ENCODE results near the gene UFD1. TPM values are rescaled to one million over a fixed set of nuclear protein-coding genes. Genes with fewer than 3 reads are reported as not detected.

Gene UFD1
- total RNA-seq, 1 experiment from 2014 or later, result 57.9 TPM

DNA sequence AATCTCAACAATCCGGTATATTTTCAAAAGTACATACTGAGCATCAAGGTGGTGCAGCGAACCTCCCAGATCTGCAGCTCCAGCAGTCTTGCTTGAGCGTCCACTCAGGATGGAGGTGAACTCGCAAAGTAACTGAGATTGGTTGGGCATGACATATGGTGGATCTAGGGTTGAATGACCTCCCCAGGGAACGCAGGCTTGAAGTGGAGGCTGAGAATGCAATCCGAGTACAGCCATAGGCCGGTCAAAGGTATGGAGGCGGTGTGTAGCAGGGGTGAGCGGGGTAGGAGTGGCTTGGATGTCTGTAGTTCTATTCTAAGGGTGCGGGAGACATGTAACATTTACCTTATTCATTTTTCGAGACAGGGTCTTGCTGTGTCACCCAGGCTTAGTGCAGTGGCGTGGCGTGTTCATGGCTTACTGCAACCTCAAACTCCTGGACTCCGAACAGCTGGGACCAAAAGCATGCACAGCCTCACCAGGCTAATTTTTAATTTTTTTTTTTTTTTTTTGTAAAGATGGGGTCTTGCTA, 30.9 kb downstream of the UFD1 start:
- ChIA-PET CTCF (interaction anchor here (0.6 to 2.8 kb wide), 4 partner anchors 11 to 269 kb away, joined by 3 to 12 read pairs (median 5); partner anchors contain the start of gene SLC25A1), POLR2A (interaction anchor here (0.6 to 2.0 kb wide), 3 partner anchors 17 to 184 kb away, joined by 3 to 13 read pairs (median 4); partner anchors contain the start of genes CDC45, HIRA and MRPL40)
- ATAC-seq (peak; percentile 34), DNase-seq (ENCODE audit: low spot score) (no peak)
- Mint-ChIP-seq H3K27ac (peak overlapping the region; percentile 96), H3K36me3 (peaks cover 30% of the 10 kb centered on the region), H3K27me3 (ENCODE audit: low read depth) (peaks cover 8% of the 10 kb centered on the region), H3K4me3 (peak overlapping the region; percentile 92), H3K9me3 (no peaks in the 10 kb centered on the region), H3K4me1 (peaks cover 16% of the 10 kb centered on the region)
- TF ChIP-seq ZNF671 (CRISPR knock-in tag; IDR thresholded peaks at IDR 0.05) (no peak), EMX1 (CRISPR knock-in tag; IDR thresholded peaks at IDR 0.05) (0 out of 2 replicates have a peak, but pooled peaks have one; percentile 23), TP53 (CRISPR knock-in tag; IDR thresholded peaks at IDR 0.05) (no peak), USF2 (CRISPR knock-in tag; IDR thresholded peaks at IDR 0.05) (no peak), ATF3 (CRISPR knock-in tag; conservative IDR thresholded peaks at IDR 0.05) (no peak)
- TF ChIP-seq, protein P1, sequence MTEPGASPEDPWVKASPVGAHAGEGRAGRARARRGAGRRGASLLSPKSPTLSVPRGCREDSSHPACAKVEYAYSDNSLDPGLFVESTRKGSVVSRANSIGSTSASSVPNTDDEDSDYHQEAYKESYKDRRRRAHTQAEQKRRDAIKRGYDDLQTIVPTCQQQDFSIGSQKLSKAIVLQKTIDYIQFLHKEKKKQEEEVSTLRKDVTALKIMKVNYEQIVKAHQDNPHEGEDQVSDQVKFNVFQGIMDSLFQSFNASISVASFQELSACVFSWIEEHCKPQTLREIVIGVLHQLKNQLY (CRISPR knock-in tag; IDR thresholded peaks at IDR 0.05), result no peak

- peak within 1 kb of the TSS; percentile 92 for H3K4me3 Mint-ChIP-seq
- DNase-seq (ENCODE audit: low spot score) (peak; percentile 91), ATAC-seq (peak; percentile 84)
- ChIA-PET CTCF (interaction anchor here (0.6 to 2.8 kb wide), 7 partner anchors 11 to 269 kb away, joined by 3 to 12 read pairs (median 3); partner anchors contain the start of gene SLC25A1), POLR2A (interaction anchor here (0.5 to 2.0 kb wide), 4 partner anchors 16 to 268 kb away, joined by 4 to 13 read pairs (median 4); partner anchors contain the start of genes CDC45, HIRA and MRPL40)
- peaks cover 16% of the 10 kb centered on the region for H3K4me1 Mint-ChIP-seq
- H3K27ac Mint-ChIP-seq, result peak within 1 kb of the TSS; percentile 96
- H3K27me3 Mint-ChIP-seq (ENCODE audit: low read depth), result peaks cover 8% of the 10 kb centered on the region
- no peaks in the 10 kb centered on the region for H3K9me3 Mint-ChIP-seq
- H3K36me3 Mint-ChIP-seq, result peaks cover 30% of the 10 kb centered on the region
- TF ChIP-seq NFATC4 (CRISPR knock-in tag; IDR thresholded peaks at IDR 0.05) (0 out of 2 replicates have a peak, but pooled peaks have one; percentile 18), JUN (CRISPR knock-in tag; IDR thresholded peaks at IDR 0.05) (peak; percentile 57; the same call in 1 of the 2 replicates), ZNF232 (CRISPR knock-in tag; IDR thresholded peaks at IDR 0.05) (0 out of 2 replicates have a peak, but pooled peaks have one; percentile 49), OVOL2 (CRISPR knock-in tag; IDR thresholded peaks at IDR 0.05; ENCODE audit: borderline replicate concordance) (no peak), TEAD1 (CRISPR knock-in tag; IDR thresholded peaks at IDR 0.05) (peak; percentile 48; the same call in 1 of the 2 replicates), USF1 (CRISPR knock-in tag; IDR thresholded peaks at IDR 0.05) (peak; percentile 76), E2F5 (CRISPR knock-in tag; IDR thresholded peaks at IDR 0.05) (peak; percentile 95), ARID4B (CRISPR knock-in tag; IDR thresholded peaks at IDR 0.05; ENCODE audit: borderline replicate concordance) (0 out of 2 replicates have a peak, but pooled peaks have one; percentile 40), FOXK1 (CRISPR knock-in tag; IDR thresholded peaks at IDR 0.05) (peak; percentile 6; the same call in 1 of the 2 replicates), MAX (CRISPR knock-in tag; IDR thresholded peaks at IDR 0.05) (peak; percentile 86), CREM (CRISPR knock-in tag; IDR thresholded peaks at IDR 0.05) (peak; percentile 87; the same call in 1 of the 2 replicates), PRRX2 (CRISPR knock-in tag; IDR thresholded peaks at IDR 0.05) (no peak), SMAD4 (CRISPR knock-in tag; IDR thresholded peaks at IDR 0.05) (no peak), GABPB1 (CRISPR knock-in tag; IDR thresholded peaks at IDR 0.05) (peak; percentile 53; the same call in 1 of the 2 replicates), ZNF317 (CRISPR knock-in tag; IDR thresholded peaks at IDR 0.05; ENCODE audit: borderline replicate concordance, low read depth) (0 out of 2 replicates have a peak, but pooled peaks have one; percentile 10), KAT7 (CRISPR knock-in tag; IDR thresholded peaks at IDR 0.05; ENCODE audit: borderline replicate concordance) (0 out of 2 replicates have a peak, but pooled peaks have one; percentile 38)
- TF ChIP-seq, protein P2, sequence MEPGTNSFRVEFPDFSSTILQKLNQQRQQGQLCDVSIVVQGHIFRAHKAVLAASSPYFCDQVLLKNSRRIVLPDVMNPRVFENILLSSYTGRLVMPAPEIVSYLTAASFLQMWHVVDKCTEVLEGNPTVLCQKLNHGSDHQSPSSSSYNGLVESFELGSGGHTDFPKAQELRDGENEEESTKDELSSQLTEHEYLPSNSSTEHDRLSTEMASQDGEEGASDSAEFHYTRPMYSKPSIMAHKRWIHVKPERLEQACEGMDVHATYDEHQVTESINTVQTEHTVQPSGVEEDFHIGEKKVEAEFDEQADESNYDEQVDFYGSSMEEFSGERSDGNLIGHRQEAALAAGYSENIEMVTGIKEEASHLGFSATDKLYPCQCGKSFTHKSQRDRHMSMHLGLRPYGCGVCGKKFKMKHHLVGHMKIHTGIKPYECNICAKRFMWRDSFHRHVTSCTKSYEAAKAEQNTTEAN (CRISPR knock-in tag; IDR thresholded peaks at IDR 0.05), result no peak
These were observed 31.5 kb downstream of the UFD1 start, which contains the start of gene C22orf39 for GRCh38 chr22:19447330-19448075. Gene C22orf39, minus strand, starts transcription at chr22:19447711. Its CDS starts 23 bp downstream, at chr22:19447688.
